ENCODE measurements around the gene CDH4.
"Not testable (repeated sequence)": the region's sequence is repeated elsewhere in the genome, so short reads cannot be mapped to it uniquely, and the experiment has no call there.

The CDH4 gene

GRCh38 chr20:61841966-61842365, 589.9 kb downstream of the CDH4 start:
- no peak for FAIRE-seq

- FAIRE-seq, result no peak
These were observed 592.6 kb downstream of the CDH4 start for GRCh38 chr20:61844621-61845020.

DNA sequence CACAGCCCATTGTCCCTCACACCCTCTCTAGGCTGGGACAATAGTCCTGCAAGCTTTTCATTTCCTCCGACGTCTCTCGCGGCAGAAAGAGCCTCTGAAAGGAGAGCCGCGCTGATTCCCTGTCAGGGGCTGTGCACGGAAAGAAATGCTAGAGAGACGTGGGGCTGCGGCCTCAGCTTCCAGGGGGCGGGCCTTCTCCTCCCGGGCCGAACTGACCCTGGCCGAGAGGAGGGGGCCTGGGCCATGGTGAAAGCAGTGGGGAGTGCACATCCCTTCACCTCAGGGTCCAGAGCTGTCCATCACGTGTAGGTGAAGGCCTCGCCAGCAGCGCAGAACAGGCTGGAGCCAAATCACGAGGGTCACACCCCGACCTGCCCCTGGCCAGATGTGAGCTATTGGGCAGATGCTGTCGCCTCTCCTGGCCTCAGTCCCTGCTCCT, 593.2 kb downstream of the CDH4 start:
- no peak for FAIRE-seq

DNA sequence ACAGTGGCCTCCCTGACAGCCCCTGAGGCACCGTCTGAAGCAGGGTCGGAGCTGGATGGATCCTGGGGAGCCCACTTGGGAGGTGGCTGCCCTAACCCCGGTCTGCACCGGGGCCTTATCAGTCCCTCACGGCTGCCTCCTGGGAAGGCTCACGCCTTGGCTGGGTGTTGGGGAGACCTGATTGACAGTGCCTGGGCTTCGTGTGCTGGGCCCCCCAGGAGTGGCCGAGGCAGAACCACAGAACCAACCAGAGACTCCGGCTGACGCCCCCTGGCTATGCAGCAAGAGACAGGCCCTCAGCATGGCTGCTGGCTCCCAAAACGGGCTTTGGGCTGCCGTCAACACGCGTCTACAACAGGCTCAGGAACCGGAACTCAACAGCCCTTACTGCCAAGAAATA, 594.0 kb downstream of the CDH4 start:
- no peak for FAIRE-seq

DNA sequence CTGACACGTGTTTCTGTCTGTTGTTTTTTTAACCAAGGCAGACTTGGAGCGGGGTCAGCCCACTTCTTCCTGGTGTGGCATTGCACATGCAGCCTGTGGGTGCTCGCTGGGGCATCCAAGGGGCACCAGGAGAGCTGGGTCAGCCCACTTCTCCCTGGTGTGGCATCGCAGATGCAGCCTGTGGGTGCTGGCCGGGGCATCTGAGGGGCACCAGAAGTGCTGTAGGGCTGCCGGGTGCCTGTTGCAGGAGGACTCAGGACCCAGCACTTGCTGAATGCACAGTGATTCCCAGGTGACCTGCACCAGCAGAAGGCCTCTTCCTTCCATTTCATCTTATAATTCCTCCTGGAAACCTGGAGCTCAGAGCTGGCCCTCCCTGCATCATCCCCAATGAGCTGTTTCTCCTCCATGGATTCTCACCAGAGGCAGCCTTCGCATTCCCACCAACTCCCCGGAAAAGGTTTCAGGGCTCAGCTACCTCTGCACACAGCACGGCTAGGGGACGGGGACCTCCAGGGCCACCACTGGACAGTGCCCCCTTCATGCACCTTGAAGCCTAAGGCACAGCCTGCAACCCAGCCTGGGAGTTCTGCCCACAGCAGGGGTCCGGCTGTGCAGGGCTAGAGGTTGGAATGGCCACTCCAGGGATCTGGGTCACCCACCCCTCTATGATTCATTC, 594.8 kb downstream of the CDH4 start:
- no peak for FAIRE-seq

- no peak for FAIRE-seq
These were observed 595.3 kb downstream of the CDH4 start for GRCh38 chr20:61847420-61847748.

DNA sequence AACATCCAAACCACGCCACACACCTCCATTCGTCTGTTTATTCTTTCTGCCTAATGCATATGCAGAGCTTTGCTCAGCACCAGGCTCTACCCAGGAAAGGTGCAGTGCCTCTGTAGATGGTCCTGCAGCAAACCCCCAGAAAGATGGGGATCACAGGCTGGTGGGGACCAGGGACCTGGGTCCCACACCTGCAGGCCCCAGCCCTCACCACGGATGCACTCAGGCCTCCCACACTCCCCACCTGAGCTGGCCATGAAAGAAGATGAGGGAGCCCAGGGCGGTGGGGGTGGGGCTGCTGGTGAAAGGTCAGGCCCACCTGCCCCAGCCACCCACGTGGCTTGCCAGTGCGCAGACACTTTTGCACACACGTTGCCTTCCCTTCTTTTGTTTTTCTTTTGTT, 595.9 kb downstream of the CDH4 start:
- no peak for FAIRE-seq

DNA sequence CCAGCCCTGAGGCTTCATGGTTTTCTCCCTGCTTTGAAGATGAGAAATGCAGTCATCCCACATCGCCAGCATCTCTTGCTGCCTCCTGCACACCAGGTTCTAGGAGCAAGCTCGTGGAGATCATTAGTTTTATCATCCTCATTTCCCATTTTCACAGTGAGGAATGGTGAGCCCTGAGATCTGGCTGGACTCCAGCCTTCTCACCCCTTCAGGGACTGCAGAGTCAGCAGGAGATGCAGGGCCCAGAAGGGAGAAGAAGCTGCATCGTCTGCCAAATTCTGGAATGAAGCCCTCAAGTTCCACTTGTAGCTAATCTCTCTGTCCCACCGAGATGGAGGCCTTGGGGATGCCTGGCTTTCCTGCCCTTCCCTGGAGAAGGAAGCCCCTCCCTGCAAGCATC, 596.8 kb downstream of the CDH4 start:
- no peak for FAIRE-seq

DNA sequence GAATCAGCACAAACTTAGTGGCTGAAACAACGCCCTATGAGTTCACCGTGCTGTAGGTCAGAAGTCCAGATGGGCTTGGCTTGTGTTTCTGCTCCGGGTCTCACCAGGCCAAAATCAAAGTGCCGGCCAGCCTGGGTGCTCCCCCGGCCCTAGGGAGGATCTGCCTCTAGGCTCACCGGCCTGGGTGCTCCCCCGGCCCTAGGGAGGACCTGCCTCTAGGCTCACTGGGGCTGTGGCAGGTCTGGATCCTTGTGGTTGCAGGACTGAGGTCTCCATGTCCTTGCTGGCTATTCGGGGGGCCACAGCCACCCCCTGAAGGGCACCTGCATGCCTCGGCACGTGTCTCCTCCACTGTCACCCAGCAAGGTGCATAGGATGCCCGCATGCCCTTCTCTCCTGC, 597.3 kb downstream of the CDH4 start:
- no peak for FAIRE-seq

DNA sequence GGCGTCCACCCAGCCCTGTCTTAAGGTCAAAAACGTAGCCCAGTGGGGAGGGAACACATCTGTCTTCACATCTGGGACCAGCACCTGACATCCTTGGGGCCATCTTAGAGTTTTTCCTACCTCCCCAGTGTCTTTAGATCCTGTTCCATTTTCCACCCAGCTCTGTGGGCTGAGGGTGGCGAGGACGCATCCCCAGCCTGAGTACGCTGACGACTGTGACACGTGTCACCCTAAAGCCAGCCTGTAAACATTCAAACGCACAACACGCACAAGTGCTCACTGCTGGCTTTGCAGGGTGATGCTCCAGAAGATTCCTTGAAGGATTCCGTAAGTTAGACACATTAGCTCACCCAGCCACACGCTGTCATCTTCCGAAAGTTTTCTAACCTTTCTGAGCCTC, 597.8 kb downstream of the CDH4 start:
- no peak for FAIRE-seq

GRCh38 chr20:61850457-61850856, 598.4 kb downstream of the CDH4 start:
- no peak for FAIRE-seq

DNA sequence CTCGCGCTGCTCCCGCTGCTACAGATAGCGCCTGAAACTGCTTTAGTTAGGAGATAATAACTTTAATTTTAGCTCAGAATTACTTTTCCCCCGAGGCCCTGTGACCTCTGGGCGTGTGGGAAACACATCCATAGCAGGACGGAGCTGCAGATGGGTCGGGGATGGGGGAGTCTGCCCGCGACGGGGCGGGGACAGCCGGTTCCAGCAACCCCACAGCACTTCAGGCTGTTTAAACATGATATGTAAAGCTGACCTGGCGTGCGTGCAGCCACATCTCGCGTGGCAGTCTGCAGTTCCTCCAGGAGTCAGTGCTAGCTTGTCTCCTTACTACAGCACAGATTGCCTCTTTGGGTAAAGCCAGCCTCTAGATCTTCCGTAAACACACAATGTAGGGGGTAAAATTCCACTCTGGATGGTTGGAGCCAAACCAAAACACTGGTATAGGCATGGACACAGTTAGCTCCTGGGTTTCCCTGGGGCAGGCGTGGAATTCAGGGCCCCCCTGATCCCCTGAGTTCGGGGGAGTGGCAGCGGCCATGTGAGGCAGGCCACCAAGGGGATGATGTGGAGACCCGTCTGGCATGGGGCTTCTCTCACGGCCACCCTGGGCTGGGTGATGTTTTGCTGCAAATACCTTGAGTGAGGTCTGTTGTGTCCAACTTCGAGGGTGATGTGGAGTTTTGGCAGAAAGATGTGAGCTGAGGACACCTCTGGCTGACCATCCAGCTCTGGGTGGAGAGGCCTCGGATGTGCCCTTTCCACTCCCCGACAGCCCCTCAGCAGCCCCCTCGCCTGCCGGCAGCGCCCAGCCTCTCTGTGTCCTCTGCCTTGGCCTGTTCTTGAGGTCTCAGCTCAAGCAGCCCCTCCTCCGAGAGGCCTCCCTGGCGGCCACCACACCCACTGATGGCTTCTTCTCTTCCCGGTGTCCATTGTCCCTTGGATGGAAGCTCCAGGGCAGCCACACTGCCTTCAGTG, 599.2 kb downstream of the CDH4 start:
- no peak for FAIRE-seq

DNA sequence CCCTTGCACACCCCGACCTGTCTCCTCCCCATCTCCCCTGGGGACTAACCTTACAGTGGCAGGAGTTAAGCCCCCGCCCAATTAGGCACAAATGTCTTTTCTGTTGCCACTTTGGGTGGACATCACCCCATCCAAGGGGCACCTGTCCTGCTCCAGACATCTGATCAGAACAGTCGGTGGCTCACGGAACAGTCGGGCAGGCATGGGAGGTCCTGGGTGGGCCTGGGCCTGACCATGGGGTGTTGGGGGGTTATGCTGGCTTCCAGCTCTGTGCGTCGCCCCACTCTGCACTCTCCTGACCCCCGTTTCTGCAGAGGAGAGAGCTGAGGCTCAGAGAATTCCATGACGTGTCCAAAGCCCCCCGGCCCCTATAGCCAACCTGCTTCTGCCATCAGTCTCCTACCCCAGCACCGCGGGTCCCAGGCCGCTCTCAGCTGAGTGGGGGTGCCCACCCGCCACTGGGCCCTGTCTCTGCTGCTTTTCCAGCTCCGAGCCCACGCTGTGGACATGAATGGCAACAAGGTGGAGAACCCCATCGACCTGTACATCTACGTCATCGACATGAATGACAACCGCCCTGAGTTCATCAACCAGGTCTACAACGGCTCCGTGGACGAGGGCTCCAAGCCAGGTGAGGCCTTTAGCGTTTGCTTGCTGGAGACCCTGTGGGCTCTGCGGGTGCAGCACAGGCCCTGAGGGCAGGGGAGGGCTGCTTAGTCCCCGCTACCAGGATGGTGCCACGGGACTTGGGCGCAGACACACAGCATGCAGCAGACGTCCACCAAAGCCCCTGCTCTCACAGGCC, 600.4 kb downstream of the CDH4 start:
- no peak for FAIRE-seq

DNA sequence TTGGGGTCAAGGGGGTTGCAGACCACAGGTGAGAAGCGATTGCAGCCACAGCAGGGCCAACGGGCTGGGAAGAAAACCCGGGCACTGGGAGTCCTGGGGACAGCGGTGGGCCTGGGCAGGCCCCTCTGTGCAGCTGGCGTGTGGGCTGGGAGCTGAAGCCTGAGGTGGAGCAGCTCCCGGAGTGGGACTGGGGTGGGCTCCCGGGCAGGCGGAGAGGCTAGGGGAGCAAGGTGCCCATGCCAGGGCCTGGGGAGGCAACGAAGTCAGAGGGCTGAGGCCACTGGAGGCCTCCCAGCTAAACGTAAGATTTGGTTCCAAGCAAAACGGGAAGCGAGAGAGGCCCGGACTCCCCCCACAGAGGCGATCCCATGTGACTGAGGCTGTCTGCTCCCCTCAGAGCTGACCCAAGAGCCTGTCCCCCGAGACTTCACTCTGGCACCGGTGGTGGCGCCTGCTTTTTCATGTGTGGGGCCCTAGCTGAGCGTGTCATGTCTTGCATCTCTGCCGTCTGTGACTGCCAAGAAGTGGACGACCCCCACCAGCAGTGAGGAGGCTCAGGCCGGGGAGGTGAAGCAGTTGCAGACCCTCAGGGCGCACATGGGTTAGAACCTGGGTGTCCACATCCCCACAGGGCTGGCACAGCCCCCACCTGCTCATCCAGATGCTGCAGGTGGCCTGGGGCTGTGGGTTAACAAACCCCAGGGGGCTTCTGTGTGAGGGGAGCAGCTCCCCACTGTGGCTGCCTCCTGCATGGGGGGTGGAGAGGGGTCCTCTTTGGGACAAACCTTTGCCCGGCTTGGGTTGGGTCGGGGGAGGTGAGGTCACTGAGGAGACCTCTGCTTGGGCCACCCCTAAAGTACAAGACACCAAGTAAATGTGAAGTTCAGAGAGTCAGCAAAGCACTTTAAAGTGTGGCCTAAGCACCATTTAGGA, 601.3 kb downstream of the CDH4 start:
- no peak for FAIRE-seq

DNA sequence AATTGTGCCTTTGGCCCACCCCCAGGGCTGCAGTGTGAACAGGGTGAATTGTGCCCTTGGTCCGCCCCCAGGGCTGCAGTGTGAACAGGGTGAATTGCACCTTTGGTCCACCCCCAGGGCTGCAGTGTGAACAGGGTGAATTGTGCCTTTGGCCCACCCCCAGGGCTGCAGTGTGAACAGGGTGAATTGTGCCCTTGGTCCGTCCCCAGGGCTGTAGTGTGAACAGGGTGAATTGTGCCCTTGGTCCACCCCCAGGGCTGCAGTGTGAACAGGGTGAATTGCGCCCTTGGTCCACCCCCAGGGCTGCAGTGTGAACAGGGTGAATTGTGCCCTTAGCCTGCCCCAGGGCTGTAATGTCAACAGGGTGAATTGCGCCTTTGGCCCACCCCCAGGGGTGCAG, 602.5 kb downstream of the CDH4 start:
- FAIRE-seq, result not testable (repeated sequence)

GRCh38 chr20:61855286-61855685, 603.2 kb downstream of the CDH4 start:
- FAIRE-seq, result no peak

- no peak for FAIRE-seq
These were observed 604.8 kb downstream of the CDH4 start for GRCh38 chr20:61856626-61857413.

GRCh38 chr20:61857414-61857775, 605.3 kb downstream of the CDH4 start:
- no peak for FAIRE-seq

- FAIRE-seq, result no peak
These were observed 605.8 kb downstream of the CDH4 start for GRCh38 chr20:61857884-61858283.

- no peak for FAIRE-seq
These were observed 607.7 kb downstream of the CDH4 start for GRCh38 chr20:61859767-61860166.

DNA sequence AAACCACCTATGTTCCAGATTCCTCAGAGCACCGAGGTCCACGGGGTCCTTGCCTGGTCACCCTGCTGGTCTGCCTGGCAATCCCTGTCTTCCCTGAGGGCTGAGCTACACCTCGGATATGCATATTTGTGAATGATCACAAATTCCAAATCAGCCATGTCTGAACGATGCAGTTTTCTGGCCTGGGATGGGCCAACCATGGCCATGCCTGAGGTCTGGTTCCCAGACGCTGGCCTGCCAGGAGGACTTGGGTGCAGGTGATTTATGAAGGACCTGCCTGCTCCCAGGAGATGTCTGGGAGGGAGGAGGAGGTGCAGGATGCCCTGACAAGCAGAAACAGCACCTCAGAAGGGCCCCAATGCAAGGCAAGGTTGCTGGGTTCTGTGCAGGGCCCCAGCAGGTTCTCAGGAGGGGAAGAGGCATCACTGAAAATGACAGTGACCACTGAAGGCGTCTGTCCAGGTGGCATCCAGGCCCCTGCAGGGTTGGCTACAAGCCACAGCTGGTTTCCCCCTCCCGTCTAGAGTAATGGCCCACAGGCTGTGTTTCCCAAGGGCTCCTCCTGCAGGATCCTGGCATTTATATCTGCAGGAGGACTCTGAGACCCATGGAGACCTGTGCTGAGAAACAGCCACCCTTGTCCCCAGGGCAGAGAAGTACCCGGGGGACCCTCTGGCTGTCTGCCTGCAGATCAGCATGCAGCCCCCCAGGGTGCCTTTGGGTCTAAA, 608.4 kb downstream of the CDH4 start:
- FAIRE-seq, result no peak

Measured in TTC549 (cell line).